ENCODE data around the gene PLEKHA1. TPM values are rescaled to one million over a fixed set of nuclear protein-coding genes. Genes with fewer than 3 reads are reported as not detected.

Gene PLEKHA1
- total RNA-seq (10 to 100 TPM; 22.8 to 25.6 TPM), total RNA-seq (47.0 to 82.2 reads per million in 2 donors)

GRCh38 chr10:122374237-122374858, at the start of gene PLEKHA1:
Gene PLEKHA1, plus strand, starts transcription at chr10:122374708. Its CDS starts 18,493 bp downstream, at chr10:122393201.
- Mint-ChIP-seq H3K4me3 (peak within 1 kb of the TSS; percentile 95), H3K27me3 (peaks cover 19% of the 10 kb centered on the region), H3K27ac (peak within 1 kb of the TSS; percentile 95), H3K4me1 (peaks cover 21% of the 10 kb centered on the region), H3K36me3 (ENCODE audit: low read depth) (peaks cover under 1% of the 10 kb centered on the region)
- peak; percentile 88 for ATAC-seq
- no peaks in the 10 kb centered on the region for H3K9me3 ChIP-seq (ENCODE audit: control insufficient read depth, low read length, poor library complexity, severe bottlenecking)
- peak; percentile 89 to 93 (median 90) for DNase-seq

- no peak for ATAC-seq
- H3K9me3 ChIP-seq (ENCODE audit: control insufficient read depth, low read length, poor library complexity, severe bottlenecking) = no peaks in the 10 kb centered on the region
- DNase-seq = no peak
- Mint-ChIP-seq H3K27ac (no peak overlapping the region), H3K4me1 (peaks cover 2% of the 10 kb centered on the region), H3K4me3 (no peak overlapping the region), H3K36me3 (ENCODE audit: low read depth) (peaks cover 5% of the 10 kb centered on the region), H3K27me3 (peaks cover 53% of the 10 kb centered on the region)
These were observed 49.3 kb upstream of the PLEKHA1 start for GRCh38 chr10:122325235-122325634.

DNA sequence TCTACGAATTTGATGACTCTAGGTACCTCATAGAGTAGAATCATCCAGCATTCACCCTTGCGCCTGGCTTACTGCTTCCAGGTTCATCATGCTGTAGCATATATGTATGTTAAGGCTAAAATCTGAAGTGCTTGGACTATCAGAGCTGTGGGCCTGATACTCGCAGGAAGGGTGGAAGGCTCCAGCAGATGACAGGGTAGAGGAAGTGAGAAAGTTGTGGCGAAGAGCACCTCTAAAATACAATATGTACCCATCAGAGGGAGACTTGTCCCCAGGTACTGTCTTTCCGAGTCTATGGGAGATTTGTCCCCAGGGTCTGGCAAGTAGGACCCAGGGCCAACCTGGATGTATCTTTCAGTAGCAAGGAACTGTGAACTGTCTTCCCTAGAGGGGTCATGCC, 48.1 kb upstream of the PLEKHA1 start:
- H3K4me1 Mint-ChIP-seq = peaks cover 2% of the 10 kb centered on the region
- H3K27ac Mint-ChIP-seq = no peak overlapping the region
- ATAC-seq (no peak), DNase-seq (no peak)
- no peaks in the 10 kb centered on the region for H3K9me3 ChIP-seq (ENCODE audit: control insufficient read depth, low read length, poor library complexity, severe bottlenecking)
- H3K27me3 Mint-ChIP-seq = peaks cover 61% of the 10 kb centered on the region
- peaks cover 5% of the 10 kb centered on the region for H3K36me3 Mint-ChIP-seq (ENCODE audit: low read depth)
- no peak overlapping the region for H3K4me3 Mint-ChIP-seq

- Mint-ChIP-seq H3K27me3 (peaks cover 65% of the 10 kb centered on the region), H3K36me3 (ENCODE audit: low read depth) (peaks cover 5% of the 10 kb centered on the region), H3K4me3 (no peak overlapping the region), H3K4me1 (peaks cover 2% of the 10 kb centered on the region), H3K27ac (no peak overlapping the region)
- DNase-seq (no peak), ATAC-seq (no peak)
- H3K9me3 ChIP-seq (ENCODE audit: control insufficient read depth, low read length, poor library complexity, severe bottlenecking) = no peaks in the 10 kb centered on the region
These were observed 47.7 kb upstream of the PLEKHA1 start for GRCh38 chr10:122326806-122327205.

GRCh38 chr10:122327237-122328206, 47.0 kb upstream of the PLEKHA1 start:
- no peaks in the 10 kb centered on the region for H3K9me3 ChIP-seq (ENCODE audit: control insufficient read depth, low read length, poor library complexity, severe bottlenecking)
- ATAC-seq (no peak), DNase-seq (no peak)
- Mint-ChIP-seq H3K27ac (no peak overlapping the region), H3K4me3 (no peak overlapping the region), H3K27me3 (peaks cover 66% of the 10 kb centered on the region), H3K36me3 (ENCODE audit: low read depth) (peaks cover 5% of the 10 kb centered on the region), H3K4me1 (peaks cover 2% of the 10 kb centered on the region)

DNA sequence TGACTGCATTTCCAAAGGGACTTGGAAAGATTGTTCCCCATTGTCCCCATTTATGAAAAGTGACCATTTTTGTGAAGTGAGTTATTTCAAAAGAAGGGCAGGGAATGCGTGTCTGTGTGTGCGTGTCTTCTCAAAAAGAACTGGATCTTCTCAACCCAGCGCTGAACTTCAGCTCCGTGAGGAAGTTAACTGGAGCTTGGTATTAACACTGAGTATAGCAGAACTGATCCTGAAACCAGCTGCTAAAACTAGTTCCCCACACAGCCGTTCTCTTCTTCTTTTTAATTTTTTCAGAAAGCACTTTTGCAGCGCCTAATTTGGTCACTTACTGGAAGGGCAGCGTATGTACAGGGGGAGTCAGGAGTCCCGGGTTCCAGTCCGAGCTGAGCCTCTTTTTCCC, 45.8 kb upstream of the PLEKHA1 start:
- H3K36me3 Mint-ChIP-seq (ENCODE audit: low read depth) = peaks cover 5% of the 10 kb centered on the region
- no peaks in the 10 kb centered on the region for H3K9me3 ChIP-seq (ENCODE audit: control insufficient read depth, low read length, poor library complexity, severe bottlenecking)
- H3K27me3 Mint-ChIP-seq = peaks cover 55% of the 10 kb centered on the region
- no peaks in the 10 kb centered on the region for H3K4me1 Mint-ChIP-seq
- no peak overlapping the region for H3K4me3 Mint-ChIP-seq
- DNase-seq (no peak), ATAC-seq (no peak)
- no peak overlapping the region for H3K27ac Mint-ChIP-seq

DNA sequence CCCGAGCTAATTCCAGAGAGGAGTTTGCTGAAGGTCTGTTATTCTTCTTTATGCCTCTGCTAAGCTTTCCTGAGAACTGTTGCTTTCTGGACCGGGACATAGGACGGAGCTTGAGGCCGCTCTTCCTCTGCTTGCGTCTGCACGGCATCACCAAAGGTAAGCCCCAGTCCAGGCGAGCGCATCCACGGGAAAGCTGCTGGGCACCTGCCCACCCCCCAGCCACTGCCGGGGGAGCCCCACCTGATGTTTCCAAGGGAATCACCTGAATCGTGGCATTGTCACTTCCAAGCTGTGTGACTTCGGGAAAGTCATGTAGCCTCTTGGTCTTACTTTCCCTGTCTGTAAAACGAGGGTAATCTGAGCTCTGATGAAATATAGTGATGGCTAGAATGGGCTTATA, 45.1 kb upstream of the PLEKHA1 start:
- DNase-seq (no peak), ATAC-seq (no peak)
- H3K9me3 ChIP-seq (ENCODE audit: control insufficient read depth, low read length, poor library complexity, severe bottlenecking) = no peaks in the 10 kb centered on the region
- Mint-ChIP-seq H3K4me1 (no peaks in the 10 kb centered on the region), H3K27ac (no peak overlapping the region), H3K4me3 (no peak overlapping the region), H3K27me3 (peaks cover 54% of the 10 kb centered on the region), H3K36me3 (ENCODE audit: low read depth) (peaks cover 5% of the 10 kb centered on the region)

DNA sequence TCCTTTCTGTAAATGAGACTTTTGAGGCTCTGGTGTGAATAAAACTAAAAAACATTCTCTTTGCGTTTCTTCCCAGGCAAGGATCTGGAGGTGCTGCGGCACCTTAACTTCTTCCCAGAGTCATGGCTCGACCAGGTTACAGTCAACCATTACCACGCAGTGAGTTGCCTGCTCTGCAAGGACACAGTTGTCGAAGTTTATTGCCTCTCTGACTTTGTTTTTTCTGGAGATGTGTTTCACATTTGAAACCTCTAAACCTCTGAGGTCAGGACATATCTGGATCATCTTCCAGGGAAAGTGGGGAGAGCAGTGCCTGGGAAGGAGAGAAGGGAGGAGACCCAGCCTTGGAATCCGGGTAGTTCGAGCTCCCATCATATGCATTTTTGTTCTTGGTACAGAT, 43.4 kb upstream of the PLEKHA1 start:
- DNase-seq (no peak), ATAC-seq (no peak)
- Mint-ChIP-seq H3K4me3 (no peak overlapping the region), H3K4me1 (no peaks in the 10 kb centered on the region), H3K36me3 (ENCODE audit: low read depth) (peaks cover 3% of the 10 kb centered on the region), H3K27me3 (peaks cover 55% of the 10 kb centered on the region), H3K27ac (no peak overlapping the region)
- no peaks in the 10 kb centered on the region for H3K9me3 ChIP-seq (ENCODE audit: control insufficient read depth, low read length, poor library complexity, severe bottlenecking)

- DNase-seq = no peak
- H3K27ac Mint-ChIP-seq = no peak overlapping the region
- no peaks in the 10 kb centered on the region for H3K36me3 Mint-ChIP-seq (ENCODE audit: low read depth)
- peaks cover 54% of the 10 kb centered on the region for H3K27me3 Mint-ChIP-seq
- H3K4me1 Mint-ChIP-seq = no peaks in the 10 kb centered on the region
- H3K9me3 ChIP-seq (ENCODE audit: control insufficient read depth, low read length, poor library complexity, severe bottlenecking) = no peaks in the 10 kb centered on the region
- H3K4me3 Mint-ChIP-seq = no peak overlapping the region
- no peak for ATAC-seq
These were observed 42.7 kb upstream of the PLEKHA1 start for GRCh38 chr10:122331615-122332446.

DNA sequence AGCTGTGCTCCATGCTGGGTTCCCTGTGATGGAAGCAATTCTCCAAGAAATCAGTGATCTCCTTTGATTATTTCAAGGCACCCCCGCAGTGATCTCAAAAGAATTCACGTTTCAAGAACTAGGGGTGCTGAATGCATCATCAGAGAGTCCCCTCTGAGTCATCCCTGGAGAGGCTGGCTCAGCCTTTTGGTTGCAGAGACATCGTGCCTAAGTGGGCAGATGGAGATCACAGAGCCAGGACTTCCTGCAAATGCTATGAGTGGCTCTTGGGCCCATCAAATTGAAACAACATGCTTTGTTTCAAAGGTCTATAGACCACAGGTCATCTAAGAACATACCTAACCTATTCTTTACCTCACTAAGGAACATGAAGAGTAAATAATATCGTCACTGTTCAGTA, 41.5 kb upstream of the PLEKHA1 start:
- DNase-seq (no peak), ATAC-seq (no peak)
- peaks cover 61% of the 10 kb centered on the region for H3K27me3 Mint-ChIP-seq
- H3K36me3 Mint-ChIP-seq (ENCODE audit: low read depth) = no peaks in the 10 kb centered on the region
- no peak overlapping the region for H3K27ac Mint-ChIP-seq
- no peaks in the 10 kb centered on the region for H3K9me3 ChIP-seq (ENCODE audit: control insufficient read depth, low read length, poor library complexity, severe bottlenecking)
- no peaks in the 10 kb centered on the region for H3K4me1 Mint-ChIP-seq
- no peak overlapping the region for H3K4me3 Mint-ChIP-seq

DNA sequence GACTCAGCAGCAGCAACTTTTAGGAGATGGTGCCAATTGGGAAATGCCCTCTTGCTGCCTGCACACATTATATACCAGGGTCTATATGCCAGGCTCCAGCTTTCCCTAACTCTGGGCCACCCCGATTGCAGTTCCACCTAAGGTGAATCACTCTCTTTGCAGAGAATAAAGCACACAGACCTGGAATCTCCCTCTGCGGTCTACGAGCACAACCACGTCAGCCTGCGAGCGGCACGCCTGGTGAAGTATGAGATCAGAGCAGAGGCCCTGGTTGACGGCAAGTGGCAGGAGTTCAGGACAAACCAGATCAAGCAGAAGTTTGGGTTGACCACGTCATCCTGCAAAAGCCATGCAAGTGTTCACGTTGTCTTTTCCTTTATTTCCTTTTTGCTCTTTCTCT, 38.2 kb upstream of the PLEKHA1 start:
- H3K9me3 ChIP-seq (ENCODE audit: control insufficient read depth, low read length, poor library complexity, severe bottlenecking) = no peaks in the 10 kb centered on the region
- DNase-seq (no peak), ATAC-seq (no peak)
- no peak overlapping the region for H3K4me3 Mint-ChIP-seq
- peaks cover 61% of the 10 kb centered on the region for H3K27me3 Mint-ChIP-seq
- no peak overlapping the region for H3K27ac Mint-ChIP-seq
- no peaks in the 10 kb centered on the region for H3K36me3 Mint-ChIP-seq (ENCODE audit: low read depth)
- no peaks in the 10 kb centered on the region for H3K4me1 Mint-ChIP-seq

- Mint-ChIP-seq H3K4me1 (no peaks in the 10 kb centered on the region), H3K36me3 (ENCODE audit: low read depth) (no peaks in the 10 kb centered on the region), H3K4me3 (no peak overlapping the region), H3K27me3 (peaks cover 55% of the 10 kb centered on the region), H3K27ac (no peak overlapping the region)
- H3K9me3 ChIP-seq (ENCODE audit: control insufficient read depth, low read length, poor library complexity, severe bottlenecking) = no peaks in the 10 kb centered on the region
- ATAC-seq (no peak), DNase-seq (no peak)
These were observed 37.5 kb upstream of the PLEKHA1 start for GRCh38 chr10:122336961-122337360.
